ENCODE measurements around the gene UBXN2A.

The UBXN2A gene

DNA sequence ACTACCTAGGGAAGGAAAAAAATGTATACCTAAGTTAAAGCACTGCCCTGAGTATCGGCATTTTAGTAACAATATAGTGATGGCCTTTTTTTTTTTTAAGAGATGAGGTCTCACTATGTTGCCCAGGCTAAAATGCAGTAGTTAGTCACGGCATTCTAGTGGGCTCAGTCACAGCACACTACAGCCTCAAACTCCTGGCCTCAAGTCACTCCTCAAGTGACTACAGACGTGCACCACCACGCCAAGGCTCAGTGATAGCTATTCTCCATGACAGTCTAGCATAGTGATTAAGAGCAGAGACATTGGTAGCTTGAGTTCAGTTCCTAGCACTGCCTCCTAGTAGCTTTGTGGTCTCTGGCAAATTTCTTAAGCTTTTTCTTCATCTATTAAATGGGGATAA lies 27.6 kb downstream of the UBXN2A start:
- H3K4me3 ChIP-seq (ENCODE audit: low read depth in 1 of 2, low read length in 1 of 2), result no peak overlapping the region
- H3K27ac ChIP-seq, result no peak overlapping the region
- no peaks in the 10 kb centered on the region for H3K4me1 ChIP-seq (ENCODE audit: control insufficient read depth in 1 of 2, insufficient read depth in 1 of 2, low read depth in 1 of 2, low read length in 1 of 2)
- no peaks in the 10 kb centered on the region for H3K27me3 ChIP-seq
- H3K36me3 ChIP-seq, result no peaks in the 10 kb centered on the region
- no peak for TF ChIP-seq CTCF (IDR thresholded peaks at IDR 0.05)
- no peaks in the 10 kb centered on the region for H3K9me3 ChIP-seq

DNA sequence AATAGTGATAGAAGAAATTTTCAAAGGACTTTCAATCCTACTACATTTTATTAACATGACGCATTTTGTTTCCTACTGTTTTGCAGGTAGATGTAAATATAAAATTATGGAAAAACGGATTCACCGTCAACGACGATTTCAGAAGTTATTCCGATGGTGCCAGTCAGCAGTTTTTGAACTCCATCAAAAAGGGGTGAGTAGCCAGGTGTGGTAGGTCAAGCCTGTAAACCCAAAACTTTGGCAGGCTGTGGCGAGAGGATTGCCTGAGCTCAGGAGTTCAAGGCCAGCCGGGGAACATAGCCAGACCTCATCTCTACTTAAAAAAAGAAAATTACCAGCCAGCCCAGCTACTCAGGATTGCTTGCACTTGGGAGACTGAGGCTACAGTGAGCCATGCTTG lies 36.6 kb downstream of the UBXN2A start:
- H3K27ac ChIP-seq, result no peak overlapping the region
- H3K4me1 ChIP-seq (ENCODE audit: control insufficient read depth in 1 of 2, insufficient read depth in 1 of 2, low read depth in 1 of 2, low read length in 1 of 2), result no peaks in the 10 kb centered on the region
- no peaks in the 10 kb centered on the region for H3K9me3 ChIP-seq
- H3K36me3 ChIP-seq, result no peaks in the 10 kb centered on the region
- TF ChIP-seq CTCF (IDR thresholded peaks at IDR 0.05), result no peak
- H3K27me3 ChIP-seq, result no peaks in the 10 kb centered on the region
- H3K4me3 ChIP-seq (ENCODE audit: low read depth in 1 of 2, low read length in 1 of 2), result no peak overlapping the region

- no peak for TF ChIP-seq CTCF (IDR thresholded peaks at IDR 0.05)
- Histone ChIP-seq H3K27ac (no peak overlapping the region), H3K27me3 (no peaks in the 10 kb centered on the region), H3K4me1 (ENCODE audit: control insufficient read depth in 1 of 2, insufficient read depth in 1 of 2, low read depth in 1 of 2, low read length in 1 of 2) (no peaks in the 10 kb centered on the region), H3K4me3 (ENCODE audit: low read depth in 1 of 2, low read length in 1 of 2) (no peak overlapping the region), H3K9me3 (no peaks in the 10 kb centered on the region), H3K36me3 (no peaks in the 10 kb centered on the region)
Measured at GRCh38 chr2:23988371-23988770, 48.1 kb downstream of the UBXN2A start.

DNA sequence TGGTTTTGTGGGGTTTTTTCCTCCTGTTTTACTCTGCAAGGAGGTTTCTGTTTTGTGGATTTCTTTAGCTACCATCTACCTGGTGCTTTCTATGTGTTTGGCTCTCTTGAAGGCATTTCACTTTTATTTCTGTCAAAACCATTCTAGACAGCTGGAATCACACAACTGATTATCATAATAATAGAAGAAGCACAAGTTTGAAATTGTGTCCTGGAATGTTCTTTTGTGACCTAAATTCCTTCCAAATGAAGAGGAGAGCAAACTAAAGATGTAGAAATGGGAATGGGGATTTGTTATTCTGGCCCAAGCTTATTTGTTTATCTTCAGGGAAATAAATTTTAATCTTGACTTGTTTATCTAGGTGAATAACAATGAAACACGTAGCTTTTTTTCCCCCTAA lies 52.7 kb downstream of the UBXN2A start:
- Histone ChIP-seq H3K36me3 (no peaks in the 10 kb centered on the region), H3K27ac (no peak overlapping the region), H3K4me1 (ENCODE audit: control insufficient read depth in 1 of 2, insufficient read depth in 1 of 2, low read depth in 1 of 2, low read length in 1 of 2) (no peaks in the 10 kb centered on the region), H3K9me3 (no peaks in the 10 kb centered on the region), H3K4me3 (ENCODE audit: low read depth in 1 of 2, low read length in 1 of 2) (no peak overlapping the region), H3K27me3 (no peaks in the 10 kb centered on the region)
- TF ChIP-seq CTCF (IDR thresholded peaks at IDR 0.05), result no peak

- H3K36me3 ChIP-seq, result no peaks in the 10 kb centered on the region
- H3K4me1 ChIP-seq (ENCODE audit: control insufficient read depth in 1 of 2, insufficient read depth in 1 of 2, low read depth in 1 of 2, low read length in 1 of 2), result no peaks in the 10 kb centered on the region
- no peak overlapping the region for H3K4me3 ChIP-seq (ENCODE audit: low read depth in 1 of 2, low read length in 1 of 2)
- H3K27me3 ChIP-seq, result no peaks in the 10 kb centered on the region
- H3K27ac ChIP-seq, result no peak overlapping the region
- H3K9me3 ChIP-seq, result no peaks in the 10 kb centered on the region
- TF ChIP-seq CTCF (IDR thresholded peaks at IDR 0.05), result no peak
Measured at GRCh38 chr2:23993736-23994269, 53.5 kb downstream of the UBXN2A start.

GRCh38 chr2:23994567-23994966 lies 54.3 kb downstream of the UBXN2A start:
- H3K27ac ChIP-seq, result no peak overlapping the region
- H3K4me3 ChIP-seq (ENCODE audit: low read depth in 1 of 2, low read length in 1 of 2), result no peak overlapping the region
- H3K27me3 ChIP-seq, result no peaks in the 10 kb centered on the region
- H3K9me3 ChIP-seq, result no peaks in the 10 kb centered on the region
- TF ChIP-seq CTCF (IDR thresholded peaks at IDR 0.05), result no peak
- H3K36me3 ChIP-seq, result no peaks in the 10 kb centered on the region
- no peaks in the 10 kb centered on the region for H3K4me1 ChIP-seq (ENCODE audit: control insufficient read depth in 1 of 2, insufficient read depth in 1 of 2, low read depth in 1 of 2, low read length in 1 of 2)
